OCI-LY3 (cell line): ENCODE data around the gene MCM8.

Source experiments
- EZH2phosphoT487 ChIP-seq: fragments of 200-600 bp; shearing (Covaris generic); IDR thresholded peaks from 2 replicates; pipeline ENCODE4 v1.6.1; 2018; ENCODE audit warnings: antibody characterized with exemption, mixed run types, low read depth
- TF ChIP-seq, protein P1 (sequence below): fragments of 200-600, 300-600 bp; sonication (generic); IDR thresholded peaks from 2 replicates; pipeline ENCODE4 v1.5.1; 2014; ENCODE audit warnings: antibody characterized with exemption, low read length, low read depth

GRCh38 chr20:5927749-5928462 lies 22.5 kb upstream of the MCM8 start:
- TF ChIP-seq, protein P1, sequence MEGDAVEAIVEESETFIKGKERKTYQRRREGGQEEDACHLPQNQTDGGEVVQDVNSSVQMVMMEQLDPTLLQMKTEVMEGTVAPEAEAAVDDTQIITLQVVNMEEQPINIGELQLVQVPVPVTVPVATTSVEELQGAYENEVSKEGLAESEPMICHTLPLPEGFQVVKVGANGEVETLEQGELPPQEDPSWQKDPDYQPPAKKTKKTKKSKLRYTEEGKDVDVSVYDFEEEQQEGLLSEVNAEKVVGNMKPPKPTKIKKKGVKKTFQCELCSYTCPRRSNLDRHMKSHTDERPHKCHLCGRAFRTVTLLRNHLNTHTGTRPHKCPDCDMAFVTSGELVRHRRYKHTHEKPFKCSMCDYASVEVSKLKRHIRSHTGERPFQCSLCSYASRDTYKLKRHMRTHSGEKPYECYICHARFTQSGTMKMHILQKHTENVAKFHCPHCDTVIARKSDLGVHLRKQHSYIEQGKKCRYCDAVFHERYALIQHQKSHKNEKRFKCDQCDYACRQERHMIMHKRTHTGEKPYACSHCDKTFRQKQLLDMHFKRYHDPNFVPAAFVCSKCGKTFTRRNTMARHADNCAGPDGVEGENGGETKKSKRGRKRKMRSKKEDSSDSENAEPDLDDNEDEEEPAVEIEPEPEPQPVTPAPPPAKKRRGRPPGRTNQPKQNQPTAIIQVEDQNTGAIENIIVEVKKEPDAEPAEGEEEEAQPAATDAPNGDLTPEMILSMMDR = no peak
- TF ChIP-seq EZH2phosphoT487 = no peak
